DMS 273 (cell line): ENCODE data around the gene PALLD.
A peak's percentile ranks its signal among the peaks of the same experiment; 100 is the strongest.
"Not testable (repeated sequence)": the region's sequence is repeated elsewhere in the genome, so short reads cannot be mapped to it uniquely, and the experiment has no call there.

Source experiments
- DNase-seq: peaks from one replicate; lab custom pipeline; 2025; ENCODE audit not compliant: unreplicated experiment; lab: John Stamatoyannopoulos, UW

Gene PALLD

GRCh38 chr4:168787801-168788595 lies 291.1 kb downstream of the PALLD start:
- no peak for DNase-seq

DNA sequence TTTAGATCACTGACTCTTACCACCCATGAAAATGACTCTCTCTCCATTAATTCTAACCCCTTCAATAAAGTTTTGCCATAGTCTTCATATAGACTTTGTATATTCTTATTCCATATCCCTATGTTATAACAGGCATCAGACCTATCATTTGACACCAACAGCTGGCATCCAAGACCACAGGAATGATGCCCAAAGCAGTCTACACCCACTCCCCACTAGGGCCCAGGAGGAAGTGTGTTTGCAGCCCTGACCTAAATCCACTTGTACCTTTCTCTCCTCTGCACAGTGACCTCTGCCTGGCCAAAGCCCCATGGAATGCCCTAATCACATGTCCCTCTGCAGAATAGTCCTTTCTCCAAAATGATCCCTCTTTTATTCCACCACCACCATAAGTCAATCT lies 294.0 kb downstream of the PALLD start:
- no peak for DNase-seq

DNA sequence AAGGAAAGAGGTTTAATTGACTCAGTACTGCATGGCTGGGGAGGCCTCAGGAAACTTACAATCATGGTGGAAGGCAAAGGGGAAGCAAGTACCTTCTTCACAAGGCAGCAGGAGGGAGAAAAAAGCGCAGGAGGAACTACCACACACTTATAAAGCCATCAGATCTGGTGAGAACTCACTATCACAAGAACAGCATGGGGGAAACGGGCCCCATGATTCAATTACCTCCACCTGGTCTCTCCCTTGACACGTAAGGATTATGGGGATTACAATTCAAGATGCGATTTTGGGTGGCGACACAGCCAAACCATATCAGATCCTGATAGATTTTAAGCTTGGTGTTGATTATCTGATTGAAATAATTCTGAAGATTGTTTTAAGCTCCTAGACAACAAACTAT lies 294.5 kb downstream of the PALLD start:
- DNase-seq: no peak

DNA sequence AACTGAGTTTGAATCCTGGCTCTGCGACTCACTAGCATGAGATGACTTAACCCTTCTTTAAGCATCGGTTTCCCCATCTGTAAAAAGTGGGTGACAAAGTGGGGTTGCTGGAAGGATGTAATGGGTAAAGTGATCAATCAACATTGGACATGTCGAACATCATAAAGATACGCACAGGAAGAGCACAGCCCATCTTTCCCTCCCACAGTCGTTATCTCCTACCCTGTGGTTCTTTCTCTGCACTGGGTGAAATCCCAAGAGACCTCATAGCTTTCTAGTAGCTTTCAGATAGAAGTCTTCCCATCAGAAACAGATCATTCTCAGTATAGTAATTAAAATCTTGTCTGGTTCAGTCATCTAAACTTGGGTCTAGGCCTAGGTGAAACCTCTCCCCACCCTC lies 296.7 kb downstream of the PALLD start:
- no peak for DNase-seq

- no peak for DNase-seq
Observed at GRCh38 chr4:168794092-168794707, 297.3 kb downstream of the PALLD start.

GRCh38 chr4:168794881-168795280 lies 298.0 kb downstream of the PALLD start:
- no peak for DNase-seq

- DNase-seq: no peak
Observed at GRCh38 chr4:168795346-168795745, 298.5 kb downstream of the PALLD start.

DNA sequence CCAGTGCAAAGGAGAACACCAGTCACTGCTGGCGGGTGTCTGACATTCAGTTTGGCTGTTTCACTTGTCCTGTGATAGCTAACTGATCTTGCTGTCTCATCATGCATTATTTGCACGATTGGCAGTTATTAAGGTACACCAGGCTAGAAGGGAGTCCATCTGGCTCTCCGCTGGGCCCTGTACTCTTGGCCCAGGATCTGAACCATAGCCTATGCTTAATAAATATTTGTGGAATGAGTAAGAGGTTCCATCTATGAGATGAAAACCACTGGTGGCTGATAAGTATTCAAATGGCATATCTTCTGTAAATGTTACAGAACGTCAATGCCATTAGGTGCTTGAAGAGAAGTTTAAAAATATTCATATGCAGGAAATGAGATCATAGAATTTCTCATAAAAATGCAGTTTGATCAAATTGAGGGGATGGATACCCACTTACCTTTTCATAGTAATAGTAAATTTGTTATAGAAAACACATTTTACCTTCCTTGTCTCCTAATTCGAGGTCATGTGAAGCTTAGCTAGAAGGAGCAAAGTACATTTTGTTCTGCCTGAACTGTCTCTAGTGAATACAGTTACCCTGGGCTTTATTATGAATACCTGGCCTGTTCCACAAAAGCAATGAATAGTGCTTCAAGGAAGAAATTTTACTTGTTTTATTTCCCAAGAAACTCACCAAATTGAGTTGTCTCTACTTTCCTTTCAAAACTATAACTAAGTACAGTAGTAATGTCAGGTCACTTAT lies 299.7 kb downstream of the PALLD start:
- peak; percentile 15 for DNase-seq

DNA sequence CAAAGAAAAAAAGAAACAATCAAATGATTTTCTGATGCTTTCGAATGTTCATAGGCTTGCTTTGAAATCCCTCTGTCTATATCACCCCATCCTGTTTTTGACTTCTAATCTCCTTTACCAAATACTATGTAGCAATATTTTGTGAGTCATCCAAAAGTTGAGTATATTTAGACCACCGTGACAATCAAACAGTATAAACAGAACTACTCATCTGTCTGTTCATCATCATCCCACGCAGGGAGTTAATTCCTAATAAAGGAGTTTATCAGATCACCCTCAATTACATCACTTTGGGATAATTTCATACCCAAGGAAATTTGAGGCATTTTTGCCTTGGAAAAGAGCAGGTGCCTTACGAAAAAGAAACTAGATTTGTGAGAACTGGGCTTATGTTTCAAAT lies 300.3 kb downstream of the PALLD start:
- no peak for DNase-seq

DNA sequence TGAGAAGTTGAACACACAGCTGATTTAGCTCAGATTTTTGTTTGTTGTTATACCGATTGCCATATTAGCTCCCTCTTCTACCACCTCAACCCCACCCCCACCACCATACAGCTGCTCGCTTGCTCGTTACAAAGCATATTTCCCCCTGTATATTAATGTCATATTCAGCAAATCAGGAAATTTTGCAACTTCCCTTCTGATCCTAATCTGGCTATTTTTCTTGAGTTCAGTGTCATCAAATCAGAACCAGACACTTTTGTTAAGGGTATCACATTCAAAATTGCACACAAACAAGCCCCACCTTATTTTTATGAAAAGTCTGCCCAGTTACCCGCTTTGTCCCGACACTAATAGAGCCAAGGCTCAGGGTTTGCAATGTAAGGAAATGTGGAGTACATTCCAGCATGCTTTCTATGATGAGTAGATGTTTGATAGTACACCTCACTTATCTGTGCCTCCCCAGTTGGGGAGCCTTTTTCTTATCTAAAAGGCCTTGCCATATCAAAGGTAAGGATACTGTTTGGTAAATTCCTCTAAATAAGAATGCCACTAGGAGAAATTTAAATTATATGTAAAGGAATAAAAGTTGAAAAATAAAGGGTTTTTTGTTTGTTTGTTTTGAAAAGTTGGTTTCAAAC lies 301.0 kb downstream of the PALLD start:
- no peak for DNase-seq

DNA sequence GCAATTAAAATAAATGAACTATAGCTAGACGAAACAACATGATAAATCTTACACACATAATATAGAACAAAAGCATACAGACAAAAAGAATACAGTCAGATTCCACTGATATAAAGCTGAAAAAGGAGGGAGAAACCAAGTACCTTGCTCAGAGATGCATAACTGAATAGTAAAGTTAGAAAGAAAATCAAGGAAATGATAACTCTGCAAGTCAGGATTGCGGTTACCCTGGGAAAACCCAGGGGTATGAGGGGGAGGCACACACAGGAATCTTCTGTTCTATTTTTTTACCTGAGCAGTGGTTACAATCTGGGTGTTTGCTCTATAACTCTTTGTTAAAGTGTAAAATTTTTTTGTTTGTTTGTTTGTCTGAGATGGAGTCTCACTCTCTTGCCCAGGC lies 304.1 kb downstream of the PALLD start:
- no peak for DNase-seq

GRCh38 chr4:168802222-168802621 lies 305.4 kb downstream of the PALLD start:
- DNase-seq: no peak

GRCh38 chr4:168803052-168803451 lies 306.2 kb downstream of the PALLD start:
- not testable (repeated sequence) for DNase-seq

DNA sequence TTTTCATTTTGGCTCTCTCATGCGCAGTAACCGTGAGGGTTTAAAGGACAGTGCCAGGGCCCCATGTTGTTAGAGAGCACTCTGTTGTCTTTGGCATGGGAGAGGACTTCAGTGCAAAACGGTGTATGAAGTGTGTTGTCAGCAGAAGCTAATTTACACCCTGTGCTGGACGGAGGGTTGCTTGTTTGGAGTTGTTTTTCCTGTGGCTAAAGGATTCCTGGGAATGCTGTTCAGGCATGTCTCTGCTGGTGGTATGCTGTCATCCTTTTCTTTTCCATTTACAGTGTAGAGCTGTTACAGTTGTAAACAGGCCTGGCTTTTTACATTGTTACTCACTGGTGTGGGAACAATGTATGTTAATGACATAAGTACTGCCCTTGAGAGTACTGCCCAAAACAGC lies 306.9 kb downstream of the PALLD start:
- no peak for DNase-seq

DNA sequence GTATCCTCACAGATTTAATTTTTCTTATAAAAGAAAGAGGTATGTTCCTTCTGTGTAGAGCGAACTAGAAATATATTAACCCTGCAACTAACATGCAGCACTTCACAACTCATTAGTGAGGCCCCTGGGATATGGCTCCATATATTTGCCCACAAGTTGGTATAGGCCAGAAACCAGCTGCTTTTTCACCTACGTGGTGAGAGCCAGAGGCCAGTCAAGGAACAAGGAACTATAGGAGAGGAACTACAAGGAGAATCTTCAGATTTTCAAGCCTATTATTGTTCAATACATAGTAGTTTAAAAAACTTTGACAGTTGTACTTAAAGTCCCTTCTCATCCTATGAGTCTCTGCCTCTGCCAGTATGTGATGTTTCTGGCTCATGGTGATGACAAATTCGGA lies 307.3 kb downstream of the PALLD start:
- DNase-seq: no peak

- DNase-seq: no peak
Observed at GRCh38 chr4:168805341-168805740, 308.5 kb downstream of the PALLD start.

GRCh38 chr4:168806247-168806646 lies 309.4 kb downstream of the PALLD start:
- not testable (repeated sequence) for DNase-seq

DNA sequence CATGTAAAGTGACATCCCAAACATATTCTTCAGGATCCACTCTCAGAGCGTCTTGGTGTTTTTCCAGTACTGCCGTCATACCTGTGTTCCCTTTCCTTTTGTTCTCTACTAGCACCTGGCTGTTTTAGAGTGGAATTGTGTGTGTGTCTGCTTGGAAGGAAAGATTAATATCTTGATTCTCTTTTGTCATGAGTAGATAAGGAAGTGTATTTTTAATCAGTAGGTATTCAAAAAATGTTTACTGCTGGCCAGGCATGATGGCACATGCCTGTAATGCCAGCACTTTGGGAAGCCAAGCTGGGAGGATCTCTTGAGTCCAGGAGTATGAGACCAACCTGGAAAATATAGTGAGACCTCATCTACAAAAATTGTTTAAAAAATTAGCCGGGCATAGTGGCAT lies 314.4 kb downstream of the PALLD start:
- no peak for DNase-seq

- peak; percentile 27 for DNase-seq
Observed at GRCh38 chr4:168811786-168812651, 315.2 kb downstream of the PALLD start.

DNA sequence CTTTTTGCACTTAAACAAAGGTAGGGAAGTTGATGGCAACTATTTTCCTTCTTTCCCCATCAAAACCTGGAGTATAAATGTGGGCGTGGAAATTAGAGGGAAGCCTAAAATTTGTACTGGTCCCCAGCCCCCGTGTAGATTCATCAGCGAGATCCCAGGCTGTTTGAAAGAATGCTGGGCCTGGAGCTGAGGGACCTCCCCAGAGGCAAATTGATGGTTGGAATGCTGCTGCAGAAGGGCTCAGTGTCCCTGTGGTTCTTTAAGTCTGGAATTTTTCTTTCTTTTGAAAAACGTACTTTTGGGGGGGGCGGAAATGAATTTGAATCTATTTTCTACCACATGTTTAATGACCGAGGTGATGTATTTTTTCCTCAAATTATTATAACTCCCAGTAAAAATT lies 316.0 kb downstream of the PALLD start:
- DNase-seq: no peak

DNA sequence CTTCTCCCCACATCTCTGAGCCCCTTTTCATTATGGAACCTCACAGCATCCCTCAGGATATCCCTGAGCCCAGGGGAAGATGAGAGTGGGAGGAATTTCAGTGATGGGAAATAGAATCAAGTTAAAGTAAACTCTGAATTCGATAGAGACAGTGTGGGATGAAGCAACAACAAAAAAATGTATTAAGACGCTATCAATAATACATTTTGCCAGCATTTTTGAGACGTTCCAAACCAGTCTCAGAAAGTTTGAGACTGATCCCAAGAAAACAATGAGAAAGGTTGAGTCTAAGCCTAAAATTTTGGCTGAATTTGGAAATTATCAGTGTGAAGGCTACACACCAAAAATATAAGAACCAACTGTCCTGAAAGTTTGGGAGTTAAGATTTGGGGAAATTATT lies 317.0 kb downstream of the PALLD start:
- no peak for DNase-seq
